ENCODE measurements around the gene SEPTIN10. TPM values are rescaled to one million over a fixed set of nuclear protein-coding genes. Genes with fewer than 3 reads are reported as not detected.
"Not testable (repeated sequence)": the region's sequence is repeated elsewhere in the genome, so short reads cannot be mapped to it uniquely, and the experiment has no call there.

SEPTIN10 gene
- total RNA-seq, 4 donors from 2014 or later = 81.7 to 134 (median 114) TPM

- 49 to 65% methylated on average over 3 of the region's 3 CpGs for WGBS, 2 donors
- TF ChIP-seq POLR2A (IDR thresholded peaks at IDR 0.05) (no peak), CTCF (IDR thresholded peaks at IDR 0.05) (no peak)
- H3K4me3 ChIP-seq (ENCODE audit: low read depth, poor library complexity, severe bottlenecking) = no peak overlapping the region
- no peak for DNase-seq (ENCODE audit: low spot score in 2 of 2)
- intact Hi-C loops (cut with DNase I; ENCODE audit: low total_unique reads) = no loop called here
These were observed 16.1 kb upstream of the SEPTIN10 start for GRCh38 chr2:109629867-109630266.

- 76 to 80% methylated on average over 7 of the region's 7 CpGs for WGBS, 2 donors
- intact Hi-C loops (cut with DNase I; ENCODE audit: low total_unique reads); H3K4me3 ChIP-seq (ENCODE audit: low read depth, poor library complexity, severe bottlenecking): not testable (repeated sequence)
- peak in 1 of 2 donors; percentile 25 for DNase-seq (ENCODE audit: low spot score in 2 of 2)
These were observed 14.6 kb upstream of the SEPTIN10 start for GRCh38 chr2:109628321-109628720.

- intact Hi-C loops (cut with DNase I; ENCODE audit: low total_unique reads) = no loop called here
- TF ChIP-seq POLR2A (IDR thresholded peaks at IDR 0.05) (no peak), CTCF (IDR thresholded peaks at IDR 0.05) (no peak)
- WGBS, 2 donors = 77 to 88% methylated on average over 4 of the region's 4 CpGs
- no peak for DNase-seq (ENCODE audit: low spot score in 2 of 2)
- no peak overlapping the region for H3K4me3 ChIP-seq (ENCODE audit: low read depth, poor library complexity, severe bottlenecking)
These were observed 10.6 kb upstream of the SEPTIN10 start for GRCh38 chr2:109624339-109624738.

GRCh38 chr2:109623923-109624322, 10.2 kb upstream of the SEPTIN10 start:
- DNase-seq (ENCODE audit: low spot score in 2 of 2) = no peak
- TF ChIP-seq POLR2A (IDR thresholded peaks at IDR 0.05) (no peak), CTCF (IDR thresholded peaks at IDR 0.05) (no peak)
- intact Hi-C loops (cut with DNase I; ENCODE audit: low total_unique reads) = no loop called here
- 77 to 79% methylated on average over 4 of the region's 4 CpGs for whole genome bisulfite sequencing, 2 donors
- no peak overlapping the region for H3K4me3 ChIP-seq (ENCODE audit: low read depth, poor library complexity, severe bottlenecking)

GRCh38 chr2:109623297-109623696, 9.5 kb upstream of the SEPTIN10 start:
- no peak for DNase-seq (ENCODE audit: low spot score in 2 of 2)
- H3K4me3 ChIP-seq (ENCODE audit: low read depth, poor library complexity, severe bottlenecking) = no peak overlapping the region
- WGBS, 2 donors = 73 to 83% methylated on average over 5 of the region's 5 CpGs
- TF ChIP-seq CTCF (IDR thresholded peaks at IDR 0.05) = no peak
- TF ChIP-seq POLR2A (IDR thresholded peaks at IDR 0.05) = no peak
- intact Hi-C loops (cut with DNase I; ENCODE audit: low total_unique reads) = no loop called here

GRCh38 chr2:109619032-109619615, 5.4 kb upstream of the SEPTIN10 start:
- WGBS, 2 donors = 70 to 79% methylated on average over 4 of the region's 4 CpGs
- DNase-seq (ENCODE audit: low spot score in 2 of 2) = no peak
- H3K4me3 ChIP-seq (ENCODE audit: low read depth, poor library complexity, severe bottlenecking) = no peak overlapping the region
- intact Hi-C loops (cut with DNase I; ENCODE audit: low total_unique reads) = no loop called here
- TF ChIP-seq CTCF (IDR thresholded peaks at IDR 0.05) (no peak), POLR2A (IDR thresholded peaks at IDR 0.05) (no peak)
